Medulla oblongata (tissue), 1 donor: ENCODE data around the gene AP1G2.

Source experiments
- DNase-seq: peaks from one replicate; pipeline ENCODE4 v3.0.0-alpha.2; 2015; ENCODE audit errors: extremely low spot score

The AP1G2 gene

GRCh38 chr14:23571701-23572523, 4.3 kb upstream of the AP1G2 start:
- no peak for DNase-seq

- no peak for DNase-seq
Observed at GRCh38 chr14:23570806-23571483, 3.4 kb upstream of the AP1G2 start.

- DNase-seq, result peak; percentile 51
Observed at GRCh38 chr14:23569443-23570151, 2.0 kb upstream of the AP1G2 start.

DNA sequence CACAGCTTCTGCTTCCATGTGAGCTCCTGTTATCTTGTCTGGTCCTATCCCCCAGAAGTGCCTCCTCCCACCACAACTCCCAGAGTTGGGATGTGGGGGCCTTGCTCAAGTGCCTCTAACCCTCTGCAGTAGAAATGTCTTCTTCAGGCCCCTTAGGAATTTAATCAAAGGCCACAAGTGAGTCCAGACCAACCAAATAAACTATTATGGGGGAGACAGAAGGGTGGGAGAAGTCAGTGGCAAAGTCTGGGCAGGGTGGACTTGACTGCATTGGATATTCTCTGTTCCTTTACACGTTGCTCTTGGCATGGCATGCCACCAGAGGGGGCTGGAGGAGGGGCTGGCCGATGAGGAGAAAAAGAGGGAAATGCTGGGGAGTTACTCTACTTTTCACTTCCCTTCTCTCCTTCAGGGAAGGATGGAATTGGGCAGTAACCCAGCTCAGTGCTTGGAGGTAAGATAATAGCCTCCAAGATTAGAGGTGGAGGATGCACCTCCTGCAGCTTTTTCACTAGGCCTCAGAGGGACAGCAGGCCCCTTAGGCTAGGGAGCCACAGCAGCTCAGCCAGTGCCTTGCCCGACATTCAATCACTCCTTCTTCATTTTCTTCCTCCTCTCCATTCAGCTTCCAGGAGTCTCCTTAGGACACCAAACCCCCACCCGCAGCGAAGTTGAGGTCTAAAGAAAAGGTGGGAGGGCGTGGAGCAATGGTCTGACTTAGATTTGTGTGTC, 1.2 kb upstream of the AP1G2 start:
- peak; percentile 64 for DNase-seq

- no peak for DNase-seq
Observed at GRCh38 chr14:23568021-23568599, 519 bp upstream of the AP1G2 start.

GRCh38 chr14:23566778-23567185, 809 bp downstream of the AP1G2 start:
- DNase-seq, result no peak

DNA sequence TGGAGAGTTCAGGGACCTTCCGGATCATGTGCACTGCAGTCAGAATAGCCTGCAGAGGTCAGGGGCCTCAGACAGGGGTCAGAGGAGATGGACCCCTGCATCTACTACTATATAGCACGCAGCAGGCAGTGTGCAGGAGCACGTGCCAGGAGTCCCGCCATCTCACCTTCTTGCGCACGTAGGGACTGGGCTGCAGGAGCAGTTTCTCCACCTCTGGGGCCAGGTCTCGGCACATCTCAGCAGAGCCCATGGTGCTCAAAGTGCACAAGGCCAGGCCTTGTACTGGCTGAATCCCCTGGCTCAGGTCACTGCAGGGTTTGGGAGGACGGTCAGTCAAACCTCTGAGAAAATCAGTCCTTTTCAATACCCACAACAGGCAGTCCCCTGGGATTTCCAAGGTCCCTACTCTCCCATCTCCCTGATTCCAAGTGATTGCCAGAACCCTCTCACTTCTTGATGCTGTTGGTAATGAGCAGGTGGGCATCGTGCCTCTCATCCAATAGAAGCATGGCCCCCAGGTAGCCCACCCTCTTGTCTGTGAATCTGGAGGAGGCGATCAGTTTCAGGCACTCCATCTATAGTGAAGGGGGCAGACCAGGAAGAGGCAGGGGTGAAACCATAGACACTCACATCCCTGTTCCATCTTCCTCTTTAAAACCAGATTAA, 1.3 kb downstream of the AP1G2 start:
- no peak for DNase-seq

- DNase-seq, result no peak
Observed at GRCh38 chr14:23565626-23566025, 2.0 kb downstream of the AP1G2 start.

- DNase-seq, result no peak
Observed at GRCh38 chr14:23564876-23565275, 2.7 kb downstream of the AP1G2 start.

DNA sequence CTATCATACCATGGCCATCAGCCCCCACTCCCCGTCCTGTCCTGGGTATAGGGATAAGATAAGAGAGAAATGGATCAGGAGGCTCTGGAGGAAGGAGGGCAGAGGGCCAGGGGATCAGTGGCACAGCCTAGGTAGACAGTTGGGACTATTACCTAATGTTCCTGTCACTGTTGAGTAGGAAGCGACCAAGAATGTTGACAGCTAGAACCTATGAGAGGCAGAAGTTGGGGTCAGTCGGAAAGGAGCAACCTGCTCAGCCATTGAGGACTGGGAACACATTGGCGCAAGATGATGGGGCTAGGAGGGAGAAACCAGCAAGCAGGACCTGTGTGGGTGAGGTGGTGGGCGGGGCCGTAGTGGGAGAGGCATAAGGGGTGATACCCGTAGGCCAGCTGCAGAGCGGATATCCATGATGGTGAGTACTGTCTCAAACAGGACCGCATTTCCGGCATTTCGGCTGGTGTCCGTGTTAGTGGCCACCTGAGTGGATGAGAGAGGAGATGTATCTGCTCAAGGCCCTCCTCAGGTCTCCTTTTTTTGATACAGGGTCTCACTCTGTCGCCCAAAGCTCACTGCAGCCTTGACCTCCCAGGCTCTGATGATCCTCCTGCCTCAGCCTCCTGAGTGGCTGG, 3.3 kb downstream of the AP1G2 start:
- no peak for DNase-seq

- DNase-seq, result no peak
Observed at GRCh38 chr14:23563473-23564180, 4.0 kb downstream of the AP1G2 start.

DNA sequence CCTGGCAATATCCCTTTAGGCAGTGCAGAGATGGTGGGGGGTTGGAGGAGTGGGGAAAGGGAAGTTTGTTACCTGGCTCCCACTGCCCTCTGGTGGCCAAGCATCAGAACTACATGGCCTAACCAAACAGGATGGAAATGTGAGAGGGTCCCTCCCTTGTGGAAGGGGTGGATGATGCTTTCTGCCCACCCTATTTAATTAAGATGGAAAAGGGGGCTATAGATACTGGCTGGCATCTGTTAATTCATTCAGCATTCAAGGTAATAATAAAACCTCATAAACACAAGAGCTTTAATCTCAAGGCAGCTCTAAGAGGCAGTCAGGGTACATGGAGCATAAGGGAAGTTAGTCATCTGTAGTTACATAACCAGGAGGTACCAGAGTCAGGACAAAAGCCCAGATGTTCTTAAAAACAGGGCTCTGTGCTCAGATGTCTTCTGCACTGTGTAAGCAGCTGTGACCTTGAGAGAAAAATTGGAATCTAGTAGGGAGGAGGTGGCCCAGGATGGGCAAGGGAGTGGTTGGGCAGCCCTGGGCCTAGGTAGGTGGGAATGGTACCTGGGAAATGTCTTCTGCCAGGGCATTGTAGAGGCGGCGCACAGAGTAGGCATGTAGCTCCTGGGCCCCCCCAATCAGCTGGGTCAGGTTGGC, 4.6 kb downstream of the AP1G2 start:
- DNase-seq, result peak; percentile 59

DNA sequence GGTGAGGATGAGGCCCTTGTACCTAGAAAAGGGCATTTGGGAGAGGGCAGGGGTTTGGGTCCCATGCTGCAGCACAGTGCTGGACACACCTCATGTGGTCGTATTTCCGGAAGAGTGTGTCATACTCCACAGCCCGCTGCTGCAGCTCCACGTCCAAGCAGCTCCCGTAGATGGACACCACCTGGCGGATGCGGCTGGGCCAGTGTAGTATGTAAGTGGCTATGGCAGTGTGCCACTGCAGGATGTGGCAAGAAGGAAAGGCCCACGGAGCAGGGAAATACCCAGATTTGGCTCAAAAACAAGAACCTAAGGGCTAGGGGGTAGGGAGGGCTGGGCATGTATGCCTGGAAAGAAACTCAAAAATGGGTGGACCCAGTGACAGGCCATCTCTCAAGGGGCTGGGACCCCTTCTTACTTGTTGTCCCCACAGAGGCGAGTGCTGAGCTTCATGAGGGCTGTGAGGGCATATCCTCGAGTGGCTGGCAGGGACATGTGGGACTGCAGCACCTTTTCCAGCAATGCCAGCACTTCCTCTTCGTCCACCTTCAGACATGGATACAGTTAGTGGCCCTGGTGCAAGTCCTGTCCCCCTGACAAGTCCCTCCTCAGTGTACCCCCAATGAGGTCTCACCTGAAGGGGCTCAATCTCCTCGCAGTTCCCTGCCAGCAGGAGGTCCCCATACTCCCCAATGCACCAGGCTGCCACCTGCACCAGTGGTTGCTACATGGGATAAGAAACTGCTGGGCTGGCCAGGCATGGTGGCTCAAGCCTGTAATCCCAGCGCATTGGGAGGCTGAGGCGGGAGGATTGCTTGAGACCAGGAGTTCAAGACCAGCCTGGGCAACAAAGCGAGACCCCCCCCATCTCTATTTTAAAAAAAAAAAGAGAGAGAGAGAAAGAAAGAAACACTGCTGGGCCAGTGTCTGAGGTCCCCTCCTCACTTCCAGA, 5.4 kb downstream of the AP1G2 start:
- no peak for DNase-seq

DNA sequence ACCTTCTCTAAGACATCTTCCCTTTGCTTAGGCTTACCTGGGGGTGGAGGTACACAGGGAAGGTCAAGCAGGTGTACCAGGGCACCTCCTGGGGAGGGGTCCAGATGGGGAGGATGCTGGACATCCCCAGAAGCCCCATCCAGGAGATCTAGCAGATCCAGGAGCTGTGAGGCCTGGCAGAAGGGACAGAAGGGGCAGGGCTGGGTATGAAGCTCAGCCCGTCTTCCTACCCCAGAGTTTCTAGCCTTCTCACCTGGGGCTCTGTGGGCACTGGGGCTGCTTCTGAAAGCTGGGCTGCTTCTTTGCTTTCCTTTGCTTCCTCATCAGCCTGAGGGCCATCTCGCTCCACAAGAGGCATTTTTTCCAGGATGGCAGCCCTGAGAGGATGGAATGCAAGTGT, 6.3 kb downstream of the AP1G2 start:
- DNase-seq, result no peak

DNA sequence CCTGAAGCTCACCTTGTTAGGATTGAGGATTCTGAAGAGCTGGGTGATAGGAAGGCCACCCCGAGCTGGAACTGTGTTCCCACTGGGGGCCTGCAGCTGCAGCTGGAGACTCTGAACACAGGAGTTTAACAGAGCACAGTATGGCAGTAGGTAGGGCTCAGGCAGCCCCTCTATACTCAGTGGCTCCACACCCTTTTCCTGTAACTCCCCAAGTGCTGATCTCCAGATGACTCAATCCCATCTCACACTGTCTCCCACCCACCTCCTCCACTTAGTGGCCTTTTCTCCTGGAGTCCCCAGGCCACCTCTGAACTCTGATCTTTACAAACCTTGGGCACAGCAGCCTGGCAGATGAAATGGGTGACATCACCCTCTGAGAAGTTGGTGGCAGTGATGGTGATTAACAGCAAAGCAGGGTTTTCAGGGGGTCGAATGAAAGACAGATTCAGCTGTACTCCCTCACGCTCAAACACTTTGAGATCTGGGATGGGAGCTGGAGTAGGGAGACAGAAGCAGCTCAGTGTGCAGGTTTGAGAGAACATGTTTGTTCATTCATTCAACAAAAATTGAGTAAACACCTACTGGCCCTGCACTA, 7.6 kb downstream of the AP1G2 start:
- no peak for DNase-seq

- DNase-seq, result peak; percentile 60
Observed at GRCh38 chr14:23559010-23559925, 8.3 kb downstream of the AP1G2 start.
